ENCODE measurements around the gene CCDC110. TPM values are rescaled to one million over a fixed set of nuclear protein-coding genes. Genes with fewer than 3 reads are reported as not detected.

Gene CCDC110
- total and polyA plus RNA-seq, 9 of the 15 experiments (the other 6 are each of a cell fraction or from before 2014, with no cell fraction given): 0.04 to 0.35 (median 0.07) TPM; not detected in 4

DNA sequence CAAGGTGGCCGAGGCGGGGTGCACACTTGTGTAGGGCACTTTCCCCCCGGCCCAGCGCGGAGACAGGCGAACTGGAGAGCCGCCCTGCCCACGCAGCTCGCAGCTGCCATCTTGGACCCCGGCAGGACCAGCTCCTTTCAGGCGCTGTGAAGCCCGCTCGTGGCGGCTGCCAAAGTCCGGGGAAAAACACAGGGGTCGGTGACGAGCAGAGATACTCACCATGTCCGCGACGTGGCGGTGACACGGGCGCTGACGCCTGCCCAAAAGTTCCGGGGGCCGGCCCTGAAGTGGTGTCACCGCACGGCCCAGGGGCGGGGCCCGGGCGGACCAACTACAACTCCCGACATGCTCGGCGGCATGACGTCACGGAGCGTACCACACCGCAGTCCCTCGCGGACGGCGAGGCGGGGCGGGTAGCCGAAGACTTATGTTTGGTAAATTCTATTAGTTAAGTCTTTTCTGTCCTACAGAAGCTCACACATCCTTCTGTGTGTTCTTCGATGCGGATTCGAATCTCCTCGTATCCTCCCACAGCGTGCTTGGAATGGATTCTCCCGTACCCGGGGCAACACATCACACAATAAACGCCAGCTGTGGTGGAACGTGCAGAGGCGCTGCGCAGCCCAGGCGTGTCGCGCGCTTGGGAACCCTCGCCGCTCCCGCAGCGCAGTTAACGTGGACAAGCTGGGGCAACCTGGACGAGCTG is 45.7 kb downstream of the CCDC110 start, which contains the start of gene UFSP2 (continued):
- no peak for TF ChIP-seq ZNF57 (CRISPR knock-in tag; IDR thresholded peaks at IDR 0.05)
- TF ChIP-seq RAD21 (CRISPR knock-in tag; conservative IDR thresholded peaks at IDR 0.05 in 1 of 2, IDR thresholded peaks at IDR 0.05 in 1 of 2): no peak
- peak; percentile 95 for TF ChIP-seq NBN (IDR thresholded peaks at IDR 0.05; ENCODE audit: low read depth)
- TF ChIP-seq BCL6 (CRISPR knock-in tag; IDR thresholded peaks at IDR 0.05): no peak
- TF ChIP-seq FIP1L1 (IDR thresholded peaks at IDR 0.05; ENCODE audit: low read depth, low read length, poor library complexity, severe bottlenecking): peak; percentile 65
- no peak; the same call in 1 of the 2 replicates for TF ChIP-seq ZSCAN29 (IDR thresholded peaks at IDR 0.05)
- no peak for TF ChIP-seq OTX1 (CRISPR knock-in tag; IDR thresholded peaks at IDR 0.05)
- TF ChIP-seq ZFP30 (CRISPR knock-in tag; IDR thresholded peaks at IDR 0.05; ENCODE audit: borderline replicate concordance): no peak
- TF ChIP-seq ARHGAP35 (IDR thresholded peaks at IDR 0.05; ENCODE audit: partially characterized antibody): no peak
- TF ChIP-seq GABPA (tag; conservative IDR thresholded peaks at IDR 0.05; ENCODE audit: low read depth): peak; percentile 46; the same call in 1 of the 2 replicates
- TF ChIP-seq ZNF124 (CRISPR knock-in tag; IDR thresholded peaks at IDR 0.05): no peak
- TF ChIP-seq, protein P1, sequence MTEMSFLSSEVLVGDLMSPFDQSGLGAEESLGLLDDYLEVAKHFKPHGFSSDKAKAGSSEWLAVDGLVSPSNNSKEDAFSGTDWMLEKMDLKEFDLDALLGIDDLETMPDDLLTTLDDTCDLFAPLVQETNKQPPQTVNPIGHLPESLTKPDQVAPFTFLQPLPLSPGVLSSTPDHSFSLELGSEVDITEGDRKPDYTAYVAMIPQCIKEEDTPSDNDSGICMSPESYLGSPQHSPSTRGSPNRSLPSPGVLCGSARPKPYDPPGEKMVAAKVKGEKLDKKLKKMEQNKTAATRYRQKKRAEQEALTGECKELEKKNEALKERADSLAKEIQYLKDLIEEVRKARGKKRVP (CRISPR knock-in tag; IDR thresholded peaks at IDR 0.05): no peak
- TF ChIP-seq ELF4 (CRISPR knock-in tag; IDR thresholded peaks at IDR 0.05): no peak
- TF ChIP-seq NONO (IDR thresholded peaks at IDR 0.05; ENCODE audit: low read depth in 2 of 2, low read length in 1 of 2): peak in 1 of 2 experiments; percentile 99; a peak in 2 of 4 replicates
- TF ChIP-seq POLR2AphosphoS5 (IDR thresholded peaks at IDR 0.05; ENCODE audit: control insufficient read depth, insufficient read depth, low read depth, low read length): no peak; the same call in 1 of the 2 replicates
- TF ChIP-seq PRMT5 (CRISPR knock-in tag; IDR thresholded peaks at IDR 0.05): no peak
- no peak for TF ChIP-seq PURB (CRISPR knock-in tag; IDR thresholded peaks at IDR 0.05; ENCODE audit: low read depth)
- no peak for TF ChIP-seq MTF1 (CRISPR knock-in tag; IDR thresholded peaks at IDR 0.05; ENCODE audit: borderline replicate concordance)
- no peak for TF ChIP-seq KDM1A (IDR thresholded peaks at IDR 0.05)
- TF ChIP-seq ARID1B (IDR thresholded peaks at IDR 0.05): no peak; the same call in 1 of the 2 replicates
- peak; percentile 74; the same call in 1 of the 2 replicates for TF ChIP-seq MTA3 (IDR thresholded peaks at IDR 0.05; ENCODE audit: borderline replicate concordance)
- TF ChIP-seq CREM (IDR thresholded peaks at IDR 0.05; ENCODE audit: low read depth): peak; percentile 98
- TF ChIP-seq, protein P2, sequence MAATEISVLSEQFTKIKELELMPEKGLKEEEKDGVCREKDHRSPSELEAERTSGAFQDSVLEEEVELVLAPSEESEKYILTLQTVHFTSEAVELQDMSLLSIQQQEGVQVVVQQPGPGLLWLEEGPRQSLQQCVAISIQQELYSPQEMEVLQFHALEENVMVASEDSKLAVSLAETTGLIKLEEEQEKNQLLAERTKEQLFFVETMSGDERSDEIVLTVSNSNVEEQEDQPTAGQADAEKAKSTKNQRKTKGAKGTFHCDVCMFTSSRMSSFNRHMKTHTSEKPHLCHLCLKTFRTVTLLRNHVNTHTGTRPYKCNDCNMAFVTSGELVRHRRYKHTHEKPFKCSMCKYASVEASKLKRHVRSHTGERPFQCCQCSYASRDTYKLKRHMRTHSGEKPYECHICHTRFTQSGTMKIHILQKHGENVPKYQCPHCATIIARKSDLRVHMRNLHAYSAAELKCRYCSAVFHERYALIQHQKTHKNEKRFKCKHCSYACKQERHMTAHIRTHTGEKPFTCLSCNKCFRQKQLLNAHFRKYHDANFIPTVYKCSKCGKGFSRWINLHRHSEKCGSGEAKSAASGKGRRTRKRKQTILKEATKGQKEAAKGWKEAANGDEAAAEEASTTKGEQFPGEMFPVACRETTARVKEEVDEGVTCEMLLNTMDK (IDR thresholded peaks at IDR 0.05; ENCODE audit: borderline replicate concordance, insufficient read depth, low read depth, low read length, poor library complexity, severe bottlenecking): peak; percentile 10
- TF ChIP-seq RBFOX2 (IDR thresholded peaks at IDR 0.05; ENCODE audit: low read depth, low read length): peak; percentile 81
- TF ChIP-seq, protein P3, sequence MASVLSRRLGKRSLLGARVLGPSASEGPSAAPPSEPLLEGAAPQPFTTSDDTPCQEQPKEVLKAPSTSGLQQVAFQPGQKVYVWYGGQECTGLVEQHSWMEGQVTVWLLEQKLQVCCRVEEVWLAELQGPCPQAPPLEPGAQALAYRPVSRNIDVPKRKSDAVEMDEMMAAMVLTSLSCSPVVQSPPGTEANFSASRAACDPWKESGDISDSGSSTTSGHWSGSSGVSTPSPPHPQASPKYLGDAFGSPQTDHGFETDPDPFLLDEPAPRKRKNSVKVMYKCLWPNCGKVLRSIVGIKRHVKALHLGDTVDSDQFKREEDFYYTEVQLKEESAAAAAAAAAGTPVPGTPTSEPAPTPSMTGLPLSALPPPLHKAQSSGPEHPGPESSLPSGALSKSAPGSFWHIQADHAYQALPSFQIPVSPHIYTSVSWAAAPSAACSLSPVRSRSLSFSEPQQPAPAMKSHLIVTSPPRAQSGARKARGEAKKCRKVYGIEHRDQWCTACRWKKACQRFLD (CRISPR knock-in tag; IDR thresholded peaks at IDR 0.05): 0 out of 2 replicates have a peak, but pooled peaks have one; percentile 5

Data from K562 (cell line).